Heart right ventricle (tissue), 16 donors: Measurements from ENCODE around the gene KCNMA1. TPM values are rescaled to one million over a fixed set of nuclear protein-coding genes. Genes with fewer than 3 reads are reported as not detected.

Source experiments
- ATAC-seq, 8 donors: fragments of 200-7000 bp; cut with Tn5 transposase; one replicate each; pipeline ENCODE4 v1.9.1; 2020; ENCODE audit warnings: mild to moderate bottlenecking in 8 of 8, moderate library complexity in 8 of 8, moderate number of reproducible peaks in 1 of 8
- DNase-seq, 2 donors: peaks; one replicate each; pipeline ENCODE4 v3.0.0-alpha.2; 2020
- H3K27ac ChIP-seq, 10 donors: fragments of 200-600 bp; sonication (generic) in 2 of 10; one replicate each; pipeline versions ENCODE4 v1.5.0 to v1.8.0; 2020 to 2022; ENCODE audit warnings: mild to moderate bottlenecking in 3 of 10
- H3K27me3 ChIP-seq, 7 donors: fragments of 200-600 bp; one replicate each; pipeline ENCODE4 v1.8.0; 2021 to 2022; ENCODE audit warnings: mild to moderate bottlenecking in 2 of 7
- H3K36me3 ChIP-seq, 9 donors: fragments of 200-600 bp; sonication (generic) in 1 of 9; one replicate each; pipeline versions ENCODE4 v1.5.0 to v1.8.0; 2020 to 2022; ENCODE audit warnings: mild to moderate bottlenecking in 2 of 9
- H3K4me1 ChIP-seq, 9 donors: fragments of 200-600 bp; sonication (generic) in 1 of 9; one replicate each; pipeline versions ENCODE4 v1.5.0 to v1.8.0; 2020 to 2022; ENCODE audit warnings: mild to moderate bottlenecking in 4 of 9
- H3K4me3 ChIP-seq, 10 donors: fragments of 200-600 bp; sonication (generic) in 2 of 10; one replicate each; pipeline versions ENCODE4 v1.5.0 to v1.8.0; 2020 to 2022; ENCODE audit warnings: mild to moderate bottlenecking in 7 of 10, moderate library complexity in 2 of 10
- H3K9me3 ChIP-seq, 11 donors: fragments of 200-600 bp in 10 of 11; sonication (generic) in 2 of 11; one replicate each; pipeline versions ENCODE4 v1.5.0 to v1.8.0; 2013 to 2022; ENCODE audit warnings: mild to moderate bottlenecking in 2 of 11, control low read depth in 1 of 11, moderate library complexity in 1 of 11
- WGBS, 2 donors: extraction: QIAGEN DNeasy Blood & Tissue Kit; methylation state at CpG; one replicate each; pipeline ENCODE4 v1.1.7; 2013; ENCODE audit warnings: inconsistent platforms in 1 of 2; 5-methylcytosine and 5-hydroxymethylcytosine counted together
- intact Hi-C, 10 donors: fragments of 100-400 bp; cut with DNase I; formaldehyde crosslinking; loops; one replicate each; pipeline versions ENCODE4 v1.11.1 to v1.14.2; 2022
- polyA plus RNA-seq, 2 donors: library from polyadenylated mRNA; stranded (reverse); fragments of 200-250 nt; gene quantifications; one replicate each; pipeline ENCODE4 v1.2.3, GENCODE V29; 2013
- total RNA-seq, 10 donors: library from RNA; stranded (reverse); fragmentation: NEBNext Ultra II Directional in 3 of 10; extraction: Animal tissue kit (Norgen Biotek cat#: 25700) in 3 of 10; gene quantifications; one replicate each; pipeline versions ENCODE4 v1.2.1 to v1.2.4, GENCODE V29; 2021 to 2023
- TF ChIP-seq, protein P1 (sequence below), 9 donors: fragments of 200-600 bp; sonication (generic) in 2 of 9; IDR thresholded peaks; one replicate each; pipeline versions ENCODE4 v1.5.0 to v1.8.0; 2021 to 2022; ENCODE audit warnings: antibody characterized with exemption in 9 of 9, mild to moderate bottlenecking in 5 of 9, moderate library complexity in 1 of 9
- donor health status: Arrhythmogenic right ventricular cardiomyopathy.
- donor health status: ischemic (EF 13 %, LVEDD 7.1; RV severe dilation, severe dysfunction).
- donor health status: healthy with polysubstance abuse.
- donor health status: DM: no; HTN: yes; CAD: no.
- donor health status: DM: no; HTN: no; CAD: no.
- donor health status: ischemic (EF 25% LVEDD 6.9; RV normal size, moderate dysfunction).
- donor health status: ischemic (EF 25% LVEDD 5.7; RV mildly dilated, moderate dysfunction).
- donor health status: healthy.
- donor health status: DM: yes; HTN: yes; CAD: no.
- donor health status: Ischemic cardiomyopathy.
- donor health status: ischemic (EF 35%, LVEDD 5.7; RV mildly dilated, moderate dysfunction).
- donor health status: nonischemic (EF 11% LVEDD 7.7; RV severe dilation, severe dysfunction).
- donor health status: DM: yes; HTN: yes; CAD: no.
- donor health status: PGD.
- donor health status: ischemic (EF 29% LVEDD 5.4; RV normal size, mild dysfunction).
- donor health status: nonischemic (EF 23%, LVEDD 6.1; RV moderate dilation, normal function).

Gene KCNMA1
- total and polyA plus RNA-seq, 12 donors: 0.59 to 5.3 (median 1.6) TPM

DNA sequence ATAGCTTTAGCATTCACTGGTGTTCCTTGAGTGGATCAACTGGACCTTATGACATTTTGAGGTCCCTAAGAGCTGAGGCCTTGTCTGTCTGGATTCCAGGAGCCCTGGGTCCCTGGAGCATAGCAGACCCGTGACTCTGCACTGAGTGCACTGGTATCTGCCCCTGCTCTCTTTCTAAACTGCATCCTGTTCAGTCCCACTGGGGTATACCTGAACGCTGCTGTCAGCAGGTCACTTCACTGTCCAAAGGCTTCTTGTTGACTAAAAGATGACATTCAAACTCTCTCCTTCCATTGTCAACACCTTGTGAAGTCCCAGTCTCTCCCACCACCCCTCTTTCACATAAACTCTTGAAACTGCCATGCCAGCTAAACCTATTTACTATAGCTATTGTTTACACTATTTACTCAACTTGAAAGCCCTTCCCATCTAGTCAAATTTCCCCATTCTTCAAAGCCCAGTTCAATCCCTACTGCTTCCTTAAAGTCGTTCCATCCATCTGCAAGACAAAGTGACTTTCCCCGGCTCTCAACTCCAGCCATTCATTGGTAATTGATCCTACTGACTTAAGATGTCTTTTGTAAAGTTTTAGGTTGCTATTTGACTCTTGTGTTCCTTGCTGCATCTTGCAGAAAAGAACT is 523.3 kb downstream of the KCNMA1 start:
- Histone ChIP-seq H3K27ac (no peak overlapping the region), H3K4me1 (peaks cover 0 to 7% (median 0%) of the 10 kb centered on the region in 9 donors), H3K9me3 (no peaks in the 10 kb centered on the region), H3K4me3 (no peak overlapping the region), H3K36me3 (no peaks in the 10 kb centered on the region), H3K27me3 (peaks cover 0 to 35% (median 4%) of the 10 kb centered on the region in 7 donors)
- WGBS, 2 donors: 52 to 56% methylated on average over 4 of the region's 4 CpGs
- DNase-seq: no peak
- TF ChIP-seq, protein P1, sequence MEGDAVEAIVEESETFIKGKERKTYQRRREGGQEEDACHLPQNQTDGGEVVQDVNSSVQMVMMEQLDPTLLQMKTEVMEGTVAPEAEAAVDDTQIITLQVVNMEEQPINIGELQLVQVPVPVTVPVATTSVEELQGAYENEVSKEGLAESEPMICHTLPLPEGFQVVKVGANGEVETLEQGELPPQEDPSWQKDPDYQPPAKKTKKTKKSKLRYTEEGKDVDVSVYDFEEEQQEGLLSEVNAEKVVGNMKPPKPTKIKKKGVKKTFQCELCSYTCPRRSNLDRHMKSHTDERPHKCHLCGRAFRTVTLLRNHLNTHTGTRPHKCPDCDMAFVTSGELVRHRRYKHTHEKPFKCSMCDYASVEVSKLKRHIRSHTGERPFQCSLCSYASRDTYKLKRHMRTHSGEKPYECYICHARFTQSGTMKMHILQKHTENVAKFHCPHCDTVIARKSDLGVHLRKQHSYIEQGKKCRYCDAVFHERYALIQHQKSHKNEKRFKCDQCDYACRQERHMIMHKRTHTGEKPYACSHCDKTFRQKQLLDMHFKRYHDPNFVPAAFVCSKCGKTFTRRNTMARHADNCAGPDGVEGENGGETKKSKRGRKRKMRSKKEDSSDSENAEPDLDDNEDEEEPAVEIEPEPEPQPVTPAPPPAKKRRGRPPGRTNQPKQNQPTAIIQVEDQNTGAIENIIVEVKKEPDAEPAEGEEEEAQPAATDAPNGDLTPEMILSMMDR (IDR thresholded peaks at IDR 0.05): no peak
- ATAC-seq: no peak
- intact Hi-C loops: loop anchor here in 3 of 10 donors (5.0 to 10.0 kb wide), 3 partner anchors 77 to 570 kb away; no protein-coding TSS in a partner anchor

DNA sequence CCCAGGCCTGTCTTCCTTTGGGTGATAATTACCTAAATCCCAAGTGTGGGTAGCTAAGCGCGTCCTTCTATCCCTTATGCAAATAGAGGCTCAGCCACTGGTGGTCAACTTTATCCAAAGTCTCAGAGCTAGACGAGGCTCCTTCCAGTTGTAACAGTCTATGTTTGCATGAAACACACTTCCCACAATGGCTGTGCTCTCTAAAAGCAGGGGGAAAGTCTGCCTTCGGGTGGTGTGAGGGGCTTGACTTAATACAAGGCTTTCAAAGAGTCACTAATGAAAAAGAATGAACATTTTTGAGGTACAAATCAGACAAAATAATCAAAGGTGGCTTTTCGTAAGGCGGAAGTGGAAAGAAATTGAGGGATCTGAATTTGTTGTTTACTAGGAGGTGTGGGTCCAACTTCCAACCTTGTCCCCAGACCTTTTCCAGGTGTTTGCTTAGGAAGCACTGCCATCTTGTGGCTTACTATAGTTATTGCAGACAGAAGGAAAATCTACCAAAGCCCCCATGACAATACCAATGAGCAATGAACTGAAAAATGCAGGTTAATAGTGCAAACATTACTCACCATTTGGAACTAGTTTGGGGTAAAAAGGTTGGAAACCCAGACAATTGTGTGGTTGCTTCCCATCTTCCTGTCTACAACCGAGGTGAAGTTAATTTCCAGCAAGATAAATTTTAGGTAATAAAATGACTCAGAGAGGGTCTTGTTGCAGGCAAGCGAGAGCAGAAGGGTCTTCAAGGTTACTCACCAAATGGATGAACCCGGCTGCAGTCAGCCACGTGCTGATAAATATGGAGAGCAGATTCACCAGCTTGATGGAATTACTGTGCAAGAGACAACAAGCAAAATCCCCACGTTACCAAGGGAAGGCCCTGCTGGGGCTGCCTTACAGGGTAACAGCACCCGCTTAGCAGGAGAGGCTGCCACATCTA is 525.7 kb downstream of the KCNMA1 start:
- peaks cover 0 to 23% (median 0%) of the 10 kb centered on the region in 7 donors for H3K27me3 ChIP-seq
- peaks cover 0 to 12% (median 0%) of the 10 kb centered on the region in 9 donors for H3K4me1 ChIP-seq
- TF ChIP-seq, protein P1 (IDR thresholded peaks at IDR 0.05): peak; percentile 65 to 86 (median 81)
- H3K4me3 ChIP-seq: no peak overlapping the region
- WGBS, 2 donors: 48 to 52% methylated on average over 12 of the region's 12 CpGs
- intact Hi-C loops: loop anchor here in 3 of 10 donors (5.0 to 10.0 kb wide), 3 partner anchors 75 to 567 kb away; no protein-coding TSS in a partner anchor
- H3K27ac ChIP-seq: no peak overlapping the region
- ATAC-seq (peak in 6 of 8 donors; percentile 55 to 74 (median 70)), DNase-seq (no peak)
- H3K36me3 ChIP-seq: no peaks in the 10 kb centered on the region
- H3K9me3 ChIP-seq: no peaks in the 10 kb centered on the region

DNA sequence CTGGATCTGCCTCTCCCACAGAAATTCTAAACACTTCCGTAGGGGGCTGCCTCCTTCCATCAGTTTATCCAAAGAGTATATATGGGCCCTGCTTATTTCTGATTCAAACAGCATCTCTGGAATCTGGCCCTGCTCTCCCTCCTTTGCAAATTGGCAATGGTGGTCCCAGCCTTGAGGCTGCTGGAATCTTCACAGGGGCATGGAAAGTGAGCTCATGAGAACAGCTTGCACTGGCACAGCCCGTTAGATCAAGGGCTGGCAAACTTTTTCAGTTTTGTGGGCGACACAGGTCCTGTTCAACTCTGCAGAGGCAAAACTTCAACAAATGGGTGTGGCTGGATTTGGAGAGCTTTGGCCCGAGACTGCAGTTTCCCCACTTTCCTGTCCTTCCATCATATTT is 526.9 kb downstream of the KCNMA1 start:
- 71 to 86% methylated on average over 4 of the region's 4 CpGs for WGBS, 2 donors
- intact Hi-C loops: loop anchor here in 3 of 10 donors (5.0 to 10.0 kb wide), 3 partner anchors 73 to 566 kb away; no protein-coding TSS in a partner anchor
- H3K27me3 ChIP-seq: peaks cover 0 to 12% (median 0%) of the 10 kb centered on the region in 7 donors
- no peaks in the 10 kb centered on the region for H3K36me3 ChIP-seq
- no peak overlapping the region for H3K27ac ChIP-seq
- H3K4me1 ChIP-seq: peaks cover 0 to 21% (median 4%) of the 10 kb centered on the region in 9 donors
- no peak for DNase-seq
- no peak overlapping the region for H3K4me3 ChIP-seq
- no peaks in the 10 kb centered on the region for H3K9me3 ChIP-seq
- no peak for ATAC-seq
- TF ChIP-seq, protein P1 (IDR thresholded peaks at IDR 0.05): no peak

DNA sequence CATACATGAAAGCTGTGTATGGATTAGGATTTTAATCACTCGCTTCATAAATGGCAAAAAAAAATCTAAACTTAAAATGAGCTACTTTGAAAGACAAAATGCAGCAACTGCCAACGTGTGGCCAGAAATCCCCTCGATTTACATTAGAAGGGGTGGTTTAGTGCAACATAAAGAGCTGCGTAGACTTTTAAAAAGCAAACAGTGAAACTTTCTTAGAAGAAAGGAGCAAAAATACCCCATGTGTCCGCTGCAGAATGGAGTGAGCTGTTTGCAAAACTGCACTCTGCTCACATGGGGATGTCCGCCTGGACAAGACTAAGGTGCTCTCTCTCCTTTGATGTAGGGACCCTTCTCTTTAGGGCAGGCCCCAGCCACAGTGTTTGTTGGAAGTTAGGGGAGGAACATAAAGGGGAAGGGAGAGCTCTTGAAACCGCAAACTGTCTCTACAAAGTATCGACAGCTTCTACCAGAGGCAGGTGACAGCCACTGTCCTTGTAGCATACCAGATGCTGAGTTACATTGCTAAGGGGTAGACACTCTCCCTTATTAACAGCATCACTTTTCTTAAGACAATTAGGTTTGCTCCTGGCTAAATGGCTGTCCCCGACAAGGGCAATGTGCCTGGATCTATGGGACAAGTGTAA is 528.1 kb downstream of the KCNMA1 start:
- TF ChIP-seq, protein P1 (IDR thresholded peaks at IDR 0.05): no peak
- H3K9me3 ChIP-seq: no peaks in the 10 kb centered on the region
- DNase-seq (no peak), ATAC-seq (no peak)
- peaks cover 0 to 31% (median 10%) of the 10 kb centered on the region in 9 donors for H3K4me1 ChIP-seq
- no peaks in the 10 kb centered on the region for H3K36me3 ChIP-seq
- no peak overlapping the region for H3K27ac ChIP-seq
- no peak overlapping the region for H3K4me3 ChIP-seq
- intact Hi-C loops: loop anchor here in 1 of 10 donors (5.0 kb wide), 1 partner anchor 102 kb away; no protein-coding TSS in a partner anchor
- WGBS, 2 donors: 88 to 91% methylated on average over 9 of the region's 9 CpGs
- H3K27me3 ChIP-seq: peaks cover 0 to 9% (median 0%) of the 10 kb centered on the region in 7 donors
